Measurements from ENCODE around the gene KIAA1328.

GRCh38 chr18:37065254-37065653 is 236.3 kb downstream of the KIAA1328 start:
- TF ChIP-seq FOXM1 (IDR thresholded peaks at IDR 0.05; ENCODE audit: borderline replicate concordance, low read depth), result no peak
- TF ChIP-seq MAX (IDR thresholded peaks at IDR 0.05), result no peak
- no peak for TF ChIP-seq CREB1 (IDR thresholded peaks at IDR 0.05; ENCODE audit: low read depth)
